ENCODE results near the gene ZNF592.
"Not testable (repeated sequence)": the region's sequence is repeated elsewhere in the genome, so short reads cannot be mapped to it uniquely, and the experiment has no call there.

Gene ZNF592

DNA sequence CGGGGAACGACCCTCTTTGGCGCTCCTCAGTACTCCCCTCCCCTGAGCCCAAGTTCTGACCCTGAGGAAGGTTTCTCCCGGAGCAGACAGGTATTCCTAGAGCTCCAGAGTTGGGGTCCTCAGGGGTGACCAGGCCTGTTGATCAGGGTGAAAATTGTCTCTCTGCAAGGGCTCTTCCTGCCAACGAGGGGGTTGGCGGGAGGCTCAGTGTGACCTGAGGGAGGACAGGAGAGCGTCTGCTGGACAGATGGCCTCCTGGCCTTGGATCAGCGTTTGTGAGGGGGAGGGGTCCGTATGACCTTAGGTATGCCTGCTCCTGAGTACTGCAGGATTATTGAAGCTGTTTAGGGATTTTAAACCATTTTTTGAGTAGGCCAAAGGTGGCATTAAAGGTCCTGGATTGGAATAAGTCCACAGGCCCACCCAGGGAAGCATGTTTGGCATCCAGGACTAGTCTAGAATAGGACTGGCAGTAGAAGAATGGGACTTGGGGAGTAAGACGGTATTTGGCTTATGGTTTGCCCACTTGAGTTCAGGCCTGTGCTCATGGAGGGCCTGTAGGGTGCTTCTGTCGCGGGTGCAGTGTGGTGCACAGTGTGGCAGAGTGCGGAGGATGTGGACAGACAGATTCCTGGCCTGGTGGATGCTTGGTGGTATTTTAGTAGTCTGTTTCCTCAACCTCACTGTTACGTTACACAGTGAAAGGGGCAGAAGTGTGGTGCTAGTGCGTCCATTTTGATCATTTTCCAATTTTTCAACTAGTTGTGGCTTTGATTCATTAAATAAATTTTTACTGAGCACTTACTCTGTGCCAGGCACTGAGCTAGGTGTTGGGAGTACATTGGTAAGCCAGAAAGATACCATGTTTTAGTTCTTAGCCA is 959 bp downstream of the ZNF592 start:
- no peak for DNase-seq

DNA sequence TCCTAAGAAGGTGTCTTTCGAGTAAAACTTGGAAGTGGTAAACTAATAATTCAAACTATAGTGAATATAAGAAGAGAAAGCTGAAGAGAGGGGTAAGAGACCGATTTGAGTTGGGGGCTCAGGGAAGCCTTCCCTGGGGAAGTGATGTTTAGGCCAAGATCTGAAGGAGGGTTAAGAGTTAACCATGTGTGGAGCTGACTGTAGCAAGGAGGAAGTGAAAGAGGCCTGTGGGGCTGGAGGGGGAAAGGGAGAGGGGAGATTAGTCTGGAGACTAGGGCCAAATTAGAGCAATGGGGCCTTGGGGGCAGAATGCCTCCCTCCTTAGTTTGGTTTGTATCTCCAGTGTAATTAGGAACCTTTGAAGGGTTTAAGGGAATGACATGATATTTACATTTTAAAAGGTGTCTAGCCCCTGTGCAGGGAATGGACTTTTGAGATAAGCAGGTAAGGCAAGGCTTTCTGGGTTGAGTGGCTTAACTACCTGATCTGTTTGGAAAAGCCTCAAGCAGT is 2.2 kb downstream of the ZNF592 start:
- no peak for DNase-seq

DNA sequence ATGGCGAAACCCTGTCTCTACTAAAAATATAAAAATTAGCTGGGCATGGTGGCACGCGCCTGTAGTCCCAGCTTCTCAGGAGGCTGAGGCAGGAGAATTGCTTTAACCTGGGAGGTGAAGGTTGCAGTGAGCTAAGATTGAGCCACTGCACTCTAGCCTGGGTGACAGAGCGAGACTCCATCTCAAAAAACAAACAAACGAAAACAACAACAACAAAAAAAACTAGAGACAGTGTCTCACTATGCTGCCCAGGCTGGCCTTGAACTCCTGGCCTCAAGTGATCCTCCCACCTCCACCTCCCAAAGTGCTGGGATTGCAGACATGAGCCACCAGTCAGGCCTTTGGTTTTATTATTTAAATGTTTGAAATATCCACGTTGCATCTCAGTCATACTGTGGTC is 3.3 kb downstream of the ZNF592 start:
- not testable (repeated sequence) for DNase-seq

DNA sequence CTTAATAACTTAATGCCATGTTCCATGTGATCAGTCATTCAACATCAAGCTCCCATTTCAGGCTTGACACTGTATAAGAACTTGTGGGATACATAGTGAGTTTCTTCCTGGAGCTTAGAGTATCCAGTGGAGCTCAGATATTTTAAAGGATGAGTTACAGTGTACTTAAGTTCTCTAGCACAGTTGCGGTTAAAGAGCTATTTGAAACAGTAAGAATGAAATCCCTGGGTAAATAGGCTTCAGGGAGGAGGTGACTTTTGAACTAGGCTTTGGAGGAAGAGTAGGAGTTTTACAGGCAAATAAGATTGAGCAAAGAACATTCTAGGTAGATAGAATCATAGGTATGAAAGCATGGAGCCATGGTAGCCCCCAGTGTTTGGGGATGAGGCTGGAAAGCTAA is 3.8 kb downstream of the ZNF592 start:
- DNase-seq, result no peak

DNA sequence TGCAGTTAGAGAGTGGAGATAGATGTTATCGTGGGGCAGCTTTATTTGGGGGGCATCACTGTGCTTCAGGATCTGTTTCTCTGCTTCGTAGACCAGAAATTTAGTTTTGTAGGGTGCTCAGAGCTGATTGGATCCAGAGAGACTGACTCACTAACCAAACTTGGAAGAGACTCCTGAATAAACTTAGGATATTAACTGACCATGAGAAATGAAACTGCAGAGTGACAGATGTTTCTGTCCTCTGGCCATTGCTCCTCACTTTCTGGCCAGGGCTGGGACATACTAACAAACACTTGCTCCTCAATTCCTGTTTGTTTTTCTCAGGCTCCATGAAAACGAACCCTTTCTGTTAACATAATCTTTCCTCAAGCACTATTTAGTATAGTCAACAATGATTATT is 4.3 kb downstream of the ZNF592 start:
- DNase-seq, result no peak

DNA sequence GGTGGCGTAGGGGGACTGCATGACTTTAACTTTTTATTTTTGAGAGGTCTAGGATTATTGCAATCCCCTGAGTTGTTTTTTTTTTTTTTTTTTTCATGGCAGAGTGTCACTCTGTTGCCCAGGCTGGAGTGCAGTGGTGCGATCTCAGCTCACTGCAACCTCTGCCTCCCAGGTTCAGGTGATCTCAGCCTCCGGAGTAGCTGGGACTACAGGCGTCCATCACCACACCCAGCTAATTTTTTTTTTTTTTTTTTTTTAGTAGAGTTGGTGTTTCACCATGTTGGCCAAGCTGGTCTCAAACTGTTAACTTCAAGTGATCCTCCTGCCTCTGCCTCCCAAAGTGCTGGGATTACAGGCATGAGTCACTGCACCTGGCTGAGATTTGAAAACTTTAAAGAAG is 6.5 kb downstream of the ZNF592 start:
- DNase-seq, result not testable (repeated sequence)

DNA sequence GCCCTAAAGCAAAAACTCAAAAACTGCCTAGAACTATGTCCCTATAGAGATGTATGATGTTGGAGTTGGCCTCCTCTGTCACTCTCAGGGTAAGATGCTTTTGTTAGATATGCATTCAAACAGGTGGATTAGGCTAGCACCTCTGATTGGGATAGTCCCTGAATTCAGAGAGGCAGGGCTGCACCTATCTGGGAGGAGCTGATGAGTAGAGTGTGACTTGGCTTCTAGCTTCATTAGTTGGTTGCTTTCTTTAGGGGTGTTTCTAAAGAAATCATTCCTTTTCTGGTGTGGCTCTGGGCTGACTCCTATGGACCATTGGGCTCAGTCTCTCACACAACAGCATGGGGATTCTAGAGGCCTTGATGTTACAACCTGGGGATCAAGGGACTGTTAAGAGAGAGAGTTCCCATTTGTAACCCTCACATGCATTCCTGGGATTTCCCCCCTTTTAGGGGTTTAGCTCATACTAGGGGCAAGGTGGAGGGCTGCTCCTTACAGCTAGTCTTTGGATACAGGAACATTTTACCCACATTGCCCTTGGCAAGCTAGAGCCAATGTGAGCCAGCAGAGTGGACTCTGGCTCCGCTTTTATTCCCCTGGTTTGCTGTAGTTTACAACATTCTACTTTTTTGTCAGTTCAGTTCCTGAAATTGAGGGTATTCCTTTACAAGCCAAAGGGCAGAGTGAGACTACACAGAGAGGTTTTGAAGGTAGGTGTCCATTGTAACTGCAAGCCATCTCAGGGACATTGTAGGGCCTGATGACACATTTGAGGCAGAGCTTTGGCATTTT is 7.5 kb downstream of the ZNF592 start:
- DNase-seq, result no peak

DNA sequence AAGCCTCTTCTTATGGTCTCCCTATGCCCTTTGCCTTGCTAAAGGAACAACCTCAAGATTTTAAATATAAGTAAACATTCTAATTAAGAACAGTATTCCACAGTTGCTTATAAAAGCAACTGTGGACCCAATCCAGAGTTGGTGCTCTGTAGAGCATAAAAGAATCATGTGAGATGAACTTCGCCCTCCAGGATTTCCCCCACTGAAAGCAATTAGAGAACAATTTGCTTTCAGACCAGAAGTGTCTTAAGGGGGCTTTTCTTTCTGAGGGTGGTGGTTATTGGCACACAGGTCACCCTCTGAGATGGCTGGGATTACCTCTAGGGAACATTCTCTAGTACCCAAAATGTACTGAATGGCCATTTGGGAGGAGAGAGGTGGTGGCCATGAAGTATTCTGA is 10.6 kb downstream of the ZNF592 start:
- DNase-seq, result no peak

DNA sequence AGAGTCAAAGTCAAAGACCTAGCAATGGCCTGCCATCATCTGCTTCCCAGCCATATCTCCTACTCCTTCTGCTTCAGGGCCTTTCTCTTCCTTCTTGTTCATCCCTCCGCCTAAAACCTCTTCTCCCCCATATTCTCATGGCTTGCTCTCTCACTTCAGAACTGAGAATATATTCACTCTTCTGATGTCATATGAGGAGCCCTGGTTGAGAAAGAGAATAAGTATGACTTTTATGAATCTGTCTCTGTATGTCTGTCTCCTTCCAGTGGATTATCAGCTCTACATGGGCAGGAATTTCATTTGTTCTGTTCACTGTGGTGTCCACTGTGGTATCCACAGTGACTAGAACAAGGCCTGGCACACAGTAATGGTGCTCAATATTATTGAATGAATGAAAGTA is 11.8 kb downstream of the ZNF592 start:
- no peak for DNase-seq

DNA sequence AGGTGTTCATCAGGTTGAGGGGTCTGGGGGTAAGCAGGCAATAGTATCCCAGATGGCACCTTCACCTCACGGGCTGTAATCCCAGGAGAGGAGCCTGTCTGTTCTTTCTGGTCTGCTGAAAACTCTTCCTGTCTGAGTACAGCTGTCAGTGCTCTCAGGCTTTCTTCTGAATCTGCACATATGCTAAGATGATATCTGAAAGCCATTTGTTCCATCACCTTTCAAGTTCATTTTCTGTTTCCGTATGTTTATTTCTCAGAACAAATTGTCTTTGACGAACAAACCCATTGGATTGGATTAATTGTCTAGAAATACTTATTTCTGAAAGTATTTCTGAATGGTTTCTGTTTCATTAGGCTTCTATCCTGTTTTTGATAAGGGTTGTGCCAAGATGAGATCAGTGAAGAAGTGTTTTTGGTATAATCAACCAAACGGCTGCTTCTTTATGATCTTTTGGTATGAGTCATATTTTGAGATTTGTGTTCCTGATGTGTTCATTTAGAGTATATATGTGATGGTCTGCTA is 13.3 kb downstream of the ZNF592 start:
- DNase-seq, result no peak

DNA sequence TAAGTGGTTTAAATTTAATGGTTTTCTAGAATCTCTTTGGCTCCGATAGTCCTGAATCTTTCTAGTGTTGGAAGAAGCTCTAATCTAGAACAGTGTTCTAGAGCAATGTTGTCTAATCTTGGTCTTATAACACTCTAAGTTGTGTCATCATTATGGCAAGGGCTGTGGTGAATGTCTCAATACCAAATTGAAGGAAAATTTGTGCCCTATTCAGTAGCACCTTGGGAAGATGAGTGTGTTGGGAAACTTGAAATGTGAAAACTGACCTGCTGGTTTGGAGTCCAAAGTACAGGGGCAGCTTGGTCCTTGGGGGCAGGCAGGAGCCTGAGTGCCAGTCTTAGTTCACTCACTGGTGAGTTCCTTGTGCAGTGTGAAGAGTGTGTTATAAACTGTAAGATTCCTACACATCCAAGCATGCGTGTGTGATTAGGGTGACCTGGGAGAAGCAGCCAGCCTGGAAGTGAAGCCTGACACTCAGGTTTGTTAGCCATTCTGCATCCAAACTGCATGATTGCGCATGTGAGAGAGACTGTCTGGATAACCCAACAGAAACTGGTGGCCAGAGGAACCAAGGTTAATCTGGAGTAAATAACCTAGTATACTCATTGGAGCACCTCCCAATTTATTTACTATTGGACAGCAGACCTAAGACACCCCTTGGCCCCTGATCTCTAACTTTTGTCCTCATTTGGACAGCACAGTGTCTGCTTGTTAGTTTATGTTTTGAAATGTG is 14.6 kb downstream of the ZNF592 start:
- no peak for DNase-seq

DNA sequence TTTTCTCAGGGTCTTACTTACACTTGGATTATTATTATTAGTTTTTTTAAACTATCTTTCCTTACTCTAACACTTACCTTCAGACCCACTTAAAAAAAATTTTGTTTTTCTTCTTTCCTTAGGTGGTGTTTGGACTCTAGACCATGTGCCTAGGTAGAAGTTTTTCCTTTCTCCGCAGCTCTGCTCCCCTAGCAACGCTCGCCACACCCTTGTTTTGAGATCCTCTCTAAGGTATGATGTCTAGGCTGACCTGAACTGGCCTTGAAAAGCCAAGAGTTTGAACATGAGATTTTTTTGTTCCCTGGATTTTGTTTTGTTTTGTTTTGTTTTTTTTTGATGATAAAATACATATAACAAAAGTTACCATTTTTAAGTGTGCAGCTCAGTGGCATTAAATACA is 16.2 kb downstream of the ZNF592 start:
- DNase-seq, result no peak

DNA sequence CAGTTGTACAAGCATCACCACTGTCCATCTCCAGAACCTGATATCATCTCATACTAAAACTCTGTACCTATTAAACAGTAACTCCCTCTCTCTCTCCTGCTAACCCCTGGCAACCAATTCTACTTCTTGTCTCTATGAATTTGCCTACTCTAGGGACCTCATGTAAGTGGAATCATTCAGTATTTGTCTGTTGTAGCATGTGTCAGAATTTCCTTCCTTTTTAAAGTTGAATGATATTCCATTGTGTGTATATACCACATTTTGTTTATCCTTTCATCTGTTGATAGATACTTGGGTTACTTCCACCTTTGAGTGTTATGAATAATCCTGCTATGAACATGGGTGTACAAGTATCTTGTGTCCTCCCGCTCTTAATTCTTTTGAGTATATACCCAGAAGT is 16.6 kb downstream of the ZNF592 start:
- DNase-seq, result no peak

DNA sequence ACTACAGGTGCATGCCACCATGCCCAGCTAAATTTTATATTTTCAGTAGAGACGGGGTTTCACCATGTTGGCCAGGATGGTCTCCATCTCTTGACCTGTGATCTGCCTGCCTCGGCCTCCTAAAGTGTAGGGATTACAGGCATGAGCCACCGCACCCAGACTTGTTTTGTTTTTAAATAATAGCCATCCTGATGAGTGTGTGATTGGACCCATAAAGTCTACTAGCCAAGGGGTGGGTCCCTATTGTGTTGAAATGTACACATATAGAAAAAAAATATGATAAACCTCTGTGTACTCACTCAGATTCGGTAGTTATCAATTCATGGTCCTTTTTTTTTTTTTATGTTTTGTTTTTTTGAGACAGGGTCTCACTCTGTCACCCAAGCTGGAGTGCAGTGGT is 17.3 kb downstream of the ZNF592 start:
- no peak for DNase-seq

DNA sequence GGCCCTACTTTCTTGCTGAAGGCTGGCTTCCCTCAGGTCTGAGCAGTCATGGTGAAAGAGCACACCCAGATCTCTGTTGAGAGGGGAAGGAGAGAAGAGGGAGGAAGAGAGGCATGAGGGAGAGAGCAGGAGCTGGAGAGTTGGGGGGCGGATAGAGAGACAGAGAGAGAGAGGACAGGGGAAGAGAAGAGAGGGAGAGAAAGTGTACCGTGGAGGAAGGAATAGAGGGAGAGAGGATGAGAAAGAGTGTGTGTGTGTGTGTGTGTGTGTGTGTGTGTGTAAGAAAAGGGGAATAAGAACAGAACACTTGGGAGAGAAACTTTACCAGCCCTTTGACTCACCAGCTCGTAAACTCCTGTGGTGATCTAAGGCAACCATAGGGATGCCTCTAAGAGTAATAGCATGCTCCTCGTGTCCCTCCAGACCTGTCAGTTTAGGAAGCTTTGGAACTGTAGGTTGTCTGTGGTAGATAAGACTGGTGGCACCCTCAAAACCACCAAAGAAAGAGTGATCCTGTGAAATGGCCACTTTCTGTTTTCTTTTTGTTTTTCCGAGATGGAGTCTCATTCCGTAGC is 18.2 kb downstream of the ZNF592 start:
- no peak for DNase-seq

DNA sequence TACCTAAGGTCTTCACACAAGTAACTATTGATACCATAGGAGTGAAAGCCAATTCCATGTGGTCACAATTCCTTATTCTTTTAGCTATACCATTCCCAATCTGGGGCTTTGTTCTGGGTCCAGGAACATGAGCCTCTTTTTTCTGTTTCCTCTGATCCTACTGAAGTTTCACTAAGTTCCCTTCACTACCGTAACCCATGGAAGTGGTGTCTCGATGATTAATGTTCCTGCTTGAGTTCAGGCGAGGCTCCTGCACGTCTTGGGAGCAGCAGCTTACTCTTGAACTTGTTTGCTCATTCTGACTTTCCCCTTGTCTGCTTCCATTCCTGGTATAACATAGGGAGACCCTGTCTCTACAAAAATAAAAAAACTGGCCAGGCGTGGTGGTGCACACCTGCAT is 23.6 kb downstream of the ZNF592 start:
- DNase-seq, result no peak

DNA sequence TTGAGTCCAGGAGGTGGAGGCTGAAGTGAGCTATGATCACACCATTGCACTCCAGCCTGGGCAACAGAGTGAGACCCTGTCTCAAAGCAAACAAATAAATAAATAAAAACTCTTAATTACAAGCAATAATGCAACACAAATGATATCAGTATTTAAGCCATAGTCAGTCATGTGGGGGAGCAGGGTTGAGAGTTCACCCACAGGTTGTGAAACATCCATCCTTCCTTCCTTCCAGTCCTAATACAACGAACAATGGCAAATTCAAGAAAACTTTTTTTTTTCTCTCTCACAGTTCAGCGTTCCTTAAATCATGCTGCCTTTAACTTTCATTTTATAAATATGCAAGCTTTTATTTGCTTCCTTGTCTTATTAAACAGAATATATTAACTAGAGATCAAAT is 24.1 kb downstream of the ZNF592 start:
- DNase-seq, result no peak

DNA sequence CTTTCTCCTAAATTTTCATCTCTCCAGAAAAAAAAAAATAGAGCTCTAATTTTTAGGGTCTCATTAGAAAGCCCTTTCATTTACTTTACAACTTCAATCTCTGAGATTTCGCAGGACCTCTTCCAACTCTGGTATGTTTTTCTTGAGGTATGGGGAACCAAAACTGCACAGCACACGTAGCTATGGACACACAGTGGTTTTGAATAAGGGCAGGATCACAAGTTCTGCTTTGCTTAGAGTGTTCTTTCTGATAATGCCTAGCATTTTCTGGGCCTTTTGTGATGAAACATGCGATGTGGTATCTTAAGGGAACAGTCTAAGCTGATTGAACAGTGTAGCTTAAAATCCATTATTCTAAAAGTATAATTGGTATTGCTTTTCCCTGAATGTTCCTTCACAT is 25.3 kb downstream of the ZNF592 start:
- DNase-seq, result no peak

DNA sequence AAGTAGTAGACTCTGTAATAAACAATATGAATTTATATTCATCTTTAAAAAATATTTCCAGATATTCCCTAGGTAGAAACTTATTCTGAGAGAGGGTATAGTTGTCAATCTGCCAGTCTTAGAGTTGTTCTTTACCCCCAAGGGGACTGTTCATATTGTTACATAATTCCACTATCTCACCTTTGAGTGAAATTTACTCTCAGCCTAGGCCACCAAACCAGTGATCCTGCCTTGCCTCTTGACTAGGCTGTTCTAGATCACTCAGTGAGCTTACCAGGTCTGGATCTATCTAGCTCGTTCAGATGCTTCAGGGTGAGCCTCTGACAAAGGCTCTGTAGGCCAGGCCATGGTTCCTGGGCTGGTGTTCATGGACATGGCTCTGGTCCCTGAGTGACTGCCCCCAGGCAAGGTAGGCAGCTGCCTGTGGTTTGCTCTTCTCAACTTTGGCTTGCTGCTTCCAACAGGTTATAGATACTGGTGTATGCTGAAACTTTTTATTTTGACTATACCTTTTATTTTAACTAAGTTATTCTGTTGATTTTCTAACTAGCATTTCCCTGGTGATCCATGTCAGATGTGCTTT is 27.6 kb downstream of the ZNF592 start:
- DNase-seq, result no peak

DNA sequence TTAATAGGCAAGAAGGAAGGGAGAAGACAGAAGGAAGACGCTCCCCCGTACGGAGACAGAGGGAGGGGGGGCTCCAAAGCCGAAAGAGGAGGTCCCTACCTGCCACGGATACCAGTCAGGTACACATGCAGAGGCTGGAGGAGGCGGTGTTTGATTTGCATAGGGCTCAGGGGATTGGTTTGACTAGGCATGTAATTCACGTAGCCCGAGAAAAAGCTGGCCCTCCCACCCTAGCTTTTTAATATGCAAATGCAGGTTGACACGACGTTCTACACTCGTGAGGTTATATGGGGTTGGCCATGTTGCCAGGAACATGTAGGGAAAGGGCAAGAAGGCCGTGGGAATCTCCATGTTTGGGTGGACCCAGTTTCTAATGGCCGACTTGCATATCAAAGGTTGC is 29.8 kb downstream of the ZNF592 start:
- DNase-seq, result no peak

DNA sequence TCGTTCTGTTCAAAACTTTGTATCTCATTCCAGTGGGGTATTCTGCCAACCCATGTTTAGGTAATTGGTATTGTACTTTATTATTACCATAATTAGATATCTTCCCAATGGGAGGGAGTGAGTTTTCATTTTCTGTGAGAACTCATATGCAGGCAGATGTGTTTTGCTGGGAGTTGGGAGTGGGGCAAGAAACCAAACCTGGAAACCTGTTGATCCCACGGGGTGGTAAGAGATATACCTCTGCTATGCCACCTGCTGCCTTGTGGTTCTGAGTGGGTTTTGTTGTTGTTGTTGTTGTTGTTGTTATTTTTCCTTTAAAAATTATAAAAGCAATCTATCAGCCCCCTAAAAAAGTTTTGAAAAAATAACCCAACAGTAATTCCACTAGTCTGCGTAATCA is 32.1 kb downstream of the ZNF592 start:
- DNase-seq, result no peak

DNA sequence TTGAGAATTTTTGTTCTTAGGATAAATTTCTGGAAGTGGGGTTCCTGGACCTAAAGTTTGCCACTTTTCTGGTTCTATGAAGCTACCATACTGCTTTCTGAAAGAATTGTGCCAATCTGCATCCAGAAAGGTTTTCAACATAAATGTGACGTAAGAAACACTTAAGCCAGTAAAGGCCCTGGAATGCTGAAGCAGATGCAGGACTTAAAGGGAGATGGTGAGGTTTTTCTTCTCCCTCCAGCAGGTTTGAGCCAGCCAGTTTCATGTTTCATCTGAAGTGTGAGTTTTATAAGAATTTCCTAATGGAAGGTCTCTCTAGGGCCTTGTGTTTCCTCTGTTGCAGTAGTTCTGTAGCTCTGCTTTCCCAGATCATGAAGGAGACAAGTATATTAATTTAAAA is 33.1 kb downstream of the ZNF592 start:
- DNase-seq, result no peak
